Gastroesophageal sphincter (tissue), 3 donors: ENCODE data around the gene CSF2.

Source experiments
- POLR2AphosphoS5 ChIP-seq: sonication (generic); formaldehyde crosslinking; IDR thresholded peaks from one replicate; pipeline ENCODE4 v1.6.1; 2017; ENCODE audit warnings: antibody characterized with exemption
- TF ChIP-seq, protein P1 (sequence below), 4 experiments: fragments of 200-600 bp in 2 of 4; fragments of 450-650 bp in 2 of 4; sonication (generic) in 1 of 4; IDR thresholded peaks; one replicate each; pipeline ENCODE4 v1.5.1; 2017 to 2019; ENCODE audit warnings: antibody characterized with exemption in 4 of 4, mild to moderate bottlenecking in 2 of 4, moderate library complexity in 2 of 4

GRCh38 chr5:132114150-132115121, 40.8 kb downstream of the CSF2 start:
- TF ChIP-seq, protein P1, sequence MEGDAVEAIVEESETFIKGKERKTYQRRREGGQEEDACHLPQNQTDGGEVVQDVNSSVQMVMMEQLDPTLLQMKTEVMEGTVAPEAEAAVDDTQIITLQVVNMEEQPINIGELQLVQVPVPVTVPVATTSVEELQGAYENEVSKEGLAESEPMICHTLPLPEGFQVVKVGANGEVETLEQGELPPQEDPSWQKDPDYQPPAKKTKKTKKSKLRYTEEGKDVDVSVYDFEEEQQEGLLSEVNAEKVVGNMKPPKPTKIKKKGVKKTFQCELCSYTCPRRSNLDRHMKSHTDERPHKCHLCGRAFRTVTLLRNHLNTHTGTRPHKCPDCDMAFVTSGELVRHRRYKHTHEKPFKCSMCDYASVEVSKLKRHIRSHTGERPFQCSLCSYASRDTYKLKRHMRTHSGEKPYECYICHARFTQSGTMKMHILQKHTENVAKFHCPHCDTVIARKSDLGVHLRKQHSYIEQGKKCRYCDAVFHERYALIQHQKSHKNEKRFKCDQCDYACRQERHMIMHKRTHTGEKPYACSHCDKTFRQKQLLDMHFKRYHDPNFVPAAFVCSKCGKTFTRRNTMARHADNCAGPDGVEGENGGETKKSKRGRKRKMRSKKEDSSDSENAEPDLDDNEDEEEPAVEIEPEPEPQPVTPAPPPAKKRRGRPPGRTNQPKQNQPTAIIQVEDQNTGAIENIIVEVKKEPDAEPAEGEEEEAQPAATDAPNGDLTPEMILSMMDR (IDR thresholded peaks at IDR 0.05) = no peak
- no peak for TF ChIP-seq POLR2AphosphoS5
